ENCODE data around the gene RERE.

Gene RERE

GRCh38 chr1:8817412-8818324 lies at the start of gene RERE:
Gene RERE (minus strand): TSS chr1:8817640.
- Histone ChIP-seq H3K9me3 (ENCODE audit: low read length) (no peaks in the 10 kb centered on the region), H3K4me1 (ENCODE audit: insufficient read depth, low read length) (peaks cover 21% of the 10 kb centered on the region), H3K27me3 (ENCODE audit: insufficient read depth, low read length) (no peaks in the 10 kb centered on the region), H3K4me3 (ENCODE audit: low read length) (peak within 1 kb of the TSS; percentile 83), H3K36me3 (ENCODE audit: insufficient read depth, low read length) (no peaks in the 10 kb centered on the region), H2AFZ (ENCODE audit: low read depth, low read length) (peak within 1 kb of the TSS; percentile 95)

DNA sequence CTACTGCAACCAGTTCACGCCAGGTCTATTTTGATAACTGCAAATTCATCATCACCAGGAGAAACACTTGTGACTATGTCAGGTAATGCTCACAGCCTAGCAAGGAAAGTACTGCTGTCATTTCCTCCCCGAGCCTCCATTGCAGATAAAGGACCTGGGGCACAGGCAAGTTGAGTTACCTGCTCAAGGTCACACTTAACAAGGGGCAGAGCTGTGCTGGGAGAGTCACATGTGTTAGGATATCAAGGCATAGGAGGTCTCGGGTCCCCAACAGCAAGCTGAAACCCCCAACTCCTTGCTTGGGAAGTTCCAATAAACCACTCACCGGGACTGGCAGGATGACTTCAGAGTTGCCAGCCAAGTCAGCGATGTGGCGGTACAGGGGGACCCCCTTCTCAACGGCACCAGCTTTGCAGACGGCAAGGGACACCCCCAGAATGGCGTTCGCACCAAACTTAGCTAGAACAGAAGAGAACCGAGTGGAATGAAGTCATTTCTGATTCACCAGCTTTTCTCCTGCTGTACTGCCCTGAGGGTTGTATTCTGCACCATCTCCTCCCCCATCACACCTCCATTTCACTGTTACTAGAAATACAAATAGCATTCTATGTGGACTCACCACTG lies 49.5 kb upstream of the RERE start:
- H3K4me1 ChIP-seq (ENCODE audit: insufficient read depth, low read length) = no peaks in the 10 kb centered on the region
- no peaks in the 10 kb centered on the region for H3K9me3 ChIP-seq (ENCODE audit: low read length)
- peaks cover 92% of the 10 kb centered on the region for H3K36me3 ChIP-seq (ENCODE audit: insufficient read depth, low read length)
- H3K4me3 ChIP-seq (ENCODE audit: low read length) = no peak overlapping the region
- H3K27me3 ChIP-seq (ENCODE audit: insufficient read depth, low read length) = no peaks in the 10 kb centered on the region
- H2AFZ ChIP-seq (ENCODE audit: low read depth, low read length) = no peak overlapping the region

- no peak overlapping the region for H3K4me3 ChIP-seq (ENCODE audit: low read length)
- H3K9me3 ChIP-seq (ENCODE audit: low read length) = no peaks in the 10 kb centered on the region
- peaks cover 89% of the 10 kb centered on the region for H3K36me3 ChIP-seq (ENCODE audit: insufficient read depth, low read length)
- no peaks in the 10 kb centered on the region for H3K27me3 ChIP-seq (ENCODE audit: insufficient read depth, low read length)
- H2AFZ ChIP-seq (ENCODE audit: low read depth, low read length) = no peak overlapping the region
- H3K4me1 ChIP-seq (ENCODE audit: insufficient read depth, low read length) = no peaks in the 10 kb centered on the region
Observed at GRCh38 chr1:8866173-8866791, 48.8 kb upstream of the RERE start.

DNA sequence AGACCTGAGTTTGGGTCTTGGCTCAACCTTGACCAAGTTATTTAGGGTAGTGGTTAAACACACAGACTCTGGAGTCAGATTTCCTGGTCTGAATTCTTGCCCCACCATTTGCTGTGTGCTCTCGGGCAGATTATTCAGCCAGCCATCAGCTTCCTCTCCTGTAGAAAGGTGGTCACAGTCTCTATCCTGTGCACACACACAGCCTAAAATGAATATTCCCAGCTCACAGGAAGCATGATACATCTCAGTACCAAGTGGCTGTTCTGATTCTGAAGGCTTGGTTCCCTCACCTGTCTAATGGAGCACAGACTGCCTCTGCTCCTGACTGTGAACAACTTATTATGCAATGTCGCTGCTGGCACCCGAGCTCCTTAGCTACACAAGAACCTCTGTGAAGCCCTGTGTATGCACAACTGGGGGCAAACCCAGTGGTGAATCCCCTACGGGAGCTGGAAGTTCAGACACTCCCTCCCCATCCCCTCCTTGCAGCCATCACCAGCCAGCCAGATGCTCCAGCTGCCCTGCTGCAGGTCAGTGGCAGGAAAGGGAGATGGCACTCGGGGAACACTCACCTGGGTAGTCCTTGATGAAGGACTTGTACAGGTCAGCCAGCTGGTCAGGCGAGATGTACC lies 47.4 kb upstream of the RERE start:
- no peaks in the 10 kb centered on the region for H3K4me1 ChIP-seq (ENCODE audit: insufficient read depth, low read length)
- no peak overlapping the region for H3K4me3 ChIP-seq (ENCODE audit: low read length)
- H3K9me3 ChIP-seq (ENCODE audit: low read length) = no peaks in the 10 kb centered on the region
- H3K36me3 ChIP-seq (ENCODE audit: insufficient read depth, low read length) = peaks cover 87% of the 10 kb centered on the region
- no peak overlapping the region for H2AFZ ChIP-seq (ENCODE audit: low read depth, low read length)
- H3K27me3 ChIP-seq (ENCODE audit: insufficient read depth, low read length) = no peaks in the 10 kb centered on the region

- Histone ChIP-seq H3K36me3 (ENCODE audit: insufficient read depth, low read length) (peaks cover 82% of the 10 kb centered on the region), H3K4me3 (ENCODE audit: low read length) (no peak overlapping the region), H2AFZ (ENCODE audit: low read depth, low read length) (no peak overlapping the region), H3K9me3 (ENCODE audit: low read length) (no peaks in the 10 kb centered on the region), H3K4me1 (ENCODE audit: insufficient read depth, low read length) (peaks cover 5% of the 10 kb centered on the region), H3K27me3 (ENCODE audit: insufficient read depth, low read length) (no peaks in the 10 kb centered on the region)
Observed at GRCh38 chr1:8863794-8864233, 46.4 kb upstream of the RERE start.

GRCh38 chr1:8863138-8863537 lies 45.7 kb upstream of the RERE start:
- no peak overlapping the region for H2AFZ ChIP-seq (ENCODE audit: low read depth, low read length)
- no peak overlapping the region for H3K4me3 ChIP-seq (ENCODE audit: low read length)
- H3K9me3 ChIP-seq (ENCODE audit: low read length) = no peaks in the 10 kb centered on the region
- peaks cover 78% of the 10 kb centered on the region for H3K36me3 ChIP-seq (ENCODE audit: insufficient read depth, low read length)
- H3K27me3 ChIP-seq (ENCODE audit: insufficient read depth, low read length) = no peaks in the 10 kb centered on the region
- peaks cover 12% of the 10 kb centered on the region for H3K4me1 ChIP-seq (ENCODE audit: insufficient read depth, low read length)

- Histone ChIP-seq H3K36me3 (ENCODE audit: insufficient read depth, low read length) (peaks cover 73% of the 10 kb centered on the region), H3K4me1 (ENCODE audit: insufficient read depth, low read length) (peaks cover 18% of the 10 kb centered on the region), H2AFZ (ENCODE audit: low read depth, low read length) (no peak overlapping the region), H3K27me3 (ENCODE audit: insufficient read depth, low read length) (no peaks in the 10 kb centered on the region), H3K4me3 (ENCODE audit: low read length) (no peak overlapping the region), H3K9me3 (ENCODE audit: low read length) (no peaks in the 10 kb centered on the region)
Observed at GRCh38 chr1:8862528-8862927, 45.1 kb upstream of the RERE start.

- Histone ChIP-seq H3K4me3 (ENCODE audit: low read length) (no peak overlapping the region), H3K36me3 (ENCODE audit: insufficient read depth, low read length) (peaks cover 57% of the 10 kb centered on the region), H3K27me3 (ENCODE audit: insufficient read depth, low read length) (no peaks in the 10 kb centered on the region), H2AFZ (ENCODE audit: low read depth, low read length) (no peak overlapping the region), H3K9me3 (ENCODE audit: low read length) (no peaks in the 10 kb centered on the region), H3K4me1 (ENCODE audit: insufficient read depth, low read length) (peaks cover 27% of the 10 kb centered on the region)
Observed at GRCh38 chr1:8860738-8861516, 43.5 kb upstream of the RERE start.

DNA sequence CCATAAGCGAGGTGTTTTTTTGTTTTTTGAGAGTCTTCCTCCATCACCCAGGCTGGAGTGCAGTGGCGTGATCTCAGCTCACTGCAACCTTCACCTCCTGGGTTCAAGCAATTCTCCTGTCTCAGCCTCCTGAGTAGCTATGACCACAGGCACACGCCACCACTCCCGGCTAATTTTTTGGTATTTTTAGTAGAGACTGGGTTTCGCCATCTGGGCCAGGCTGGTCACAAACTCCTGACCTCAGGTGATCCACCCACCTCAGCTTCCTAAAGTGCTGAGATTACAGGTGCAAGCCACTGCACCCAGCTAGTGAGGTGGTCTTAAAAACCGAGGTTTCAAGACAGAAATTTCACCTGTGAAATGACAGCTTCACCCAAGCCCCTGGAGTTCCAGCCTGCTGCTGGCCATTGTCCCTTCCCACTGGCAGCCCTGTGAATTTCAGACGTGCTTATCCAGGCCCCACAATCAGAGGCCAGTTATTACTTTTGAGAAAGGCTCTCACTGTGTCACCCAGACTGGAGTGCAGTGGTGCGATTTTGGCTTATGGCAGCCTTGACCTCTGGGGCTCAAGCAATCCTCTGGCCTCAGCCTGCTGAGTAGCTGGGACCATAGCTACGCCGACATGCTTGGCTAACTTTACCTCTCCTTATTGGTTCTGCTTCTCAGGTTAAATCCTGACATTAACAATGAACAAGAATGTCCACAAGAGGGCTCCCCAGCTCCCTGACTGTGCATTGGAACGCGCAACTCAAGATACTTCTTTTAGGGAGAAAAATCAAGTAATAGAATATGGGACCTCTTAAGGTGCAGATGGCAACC lies 41.7 kb upstream of the RERE start:
- Histone ChIP-seq H2AFZ (ENCODE audit: low read depth, low read length) (no peak overlapping the region), H3K27me3 (ENCODE audit: insufficient read depth, low read length) (no peaks in the 10 kb centered on the region), H3K36me3 (ENCODE audit: insufficient read depth, low read length) (peaks cover 40% of the 10 kb centered on the region), H3K4me1 (ENCODE audit: insufficient read depth, low read length) (peaks cover 27% of the 10 kb centered on the region), H3K4me3 (ENCODE audit: low read length) (no peak overlapping the region), H3K9me3 (ENCODE audit: low read length) (no peaks in the 10 kb centered on the region)

- Histone ChIP-seq H3K4me1 (ENCODE audit: insufficient read depth, low read length) (peaks cover 27% of the 10 kb centered on the region), H2AFZ (ENCODE audit: low read depth, low read length) (no peak overlapping the region), H3K9me3 (ENCODE audit: low read length) (no peaks in the 10 kb centered on the region), H3K36me3 (ENCODE audit: insufficient read depth, low read length) (peaks cover 31% of the 10 kb centered on the region), H3K4me3 (ENCODE audit: low read length) (no peak overlapping the region), H3K27me3 (ENCODE audit: insufficient read depth, low read length) (no peaks in the 10 kb centered on the region)
Observed at GRCh38 chr1:8858112-8858668, 40.8 kb upstream of the RERE start.

DNA sequence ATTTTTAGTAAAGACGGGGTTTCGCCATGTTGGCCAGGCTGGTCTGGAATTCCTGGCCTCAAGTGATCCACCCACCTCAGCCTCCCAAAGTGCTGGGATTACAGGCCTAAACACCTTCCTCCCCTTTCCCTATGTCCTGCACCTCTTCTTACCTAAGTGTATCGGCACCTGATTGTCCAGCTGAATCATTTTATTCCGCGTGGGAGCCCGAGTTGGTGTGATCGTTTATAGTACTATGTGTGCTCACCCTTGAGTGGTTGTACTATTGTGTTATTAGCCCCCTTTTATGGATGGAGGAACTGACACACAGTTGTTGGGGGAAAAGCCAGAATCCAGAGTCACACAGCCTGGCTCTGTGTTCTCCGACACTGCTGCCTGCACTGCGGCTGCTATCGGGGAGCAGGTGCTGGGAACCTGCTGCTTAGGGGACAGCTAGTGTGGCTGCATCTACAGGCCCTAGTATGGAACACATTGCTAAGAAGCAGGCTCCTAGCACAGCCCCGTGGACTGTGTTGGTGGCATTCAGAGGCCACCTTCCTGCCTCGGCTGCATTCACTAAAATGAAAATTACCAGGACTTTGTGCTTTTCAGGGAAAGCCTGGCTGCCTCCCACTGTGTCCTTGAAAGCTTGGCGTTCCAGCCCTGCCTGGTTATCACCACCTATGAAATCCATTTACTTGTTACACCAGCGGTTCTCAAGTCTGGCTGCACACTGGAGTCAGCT lies 39.4 kb upstream of the RERE start:
- no peaks in the 10 kb centered on the region for H3K27me3 ChIP-seq (ENCODE audit: insufficient read depth, low read length)
- no peaks in the 10 kb centered on the region for H3K9me3 ChIP-seq (ENCODE audit: low read length)
- H2AFZ ChIP-seq (ENCODE audit: low read depth, low read length) = no peak overlapping the region
- H3K4me1 ChIP-seq (ENCODE audit: insufficient read depth, low read length) = peaks cover 27% of the 10 kb centered on the region
- H3K36me3 ChIP-seq (ENCODE audit: insufficient read depth, low read length) = peaks cover 20% of the 10 kb centered on the region
- no peak overlapping the region for H3K4me3 ChIP-seq (ENCODE audit: low read length)

All from neuron (in vitro differentiated cells).